VCaP (cell line): Measurements from ENCODE around the gene CPHXL2.

Experiments
- H3K27ac ChIP-seq: fragments of 450-650 bp; 2 replicates; pipeline ENCODE4 v1.5.1; 2017
- TF ChIP-seq, protein P1 (sequence below): fragments of 450-650 bp; conservative IDR thresholded peaks from 2 replicates; pipeline ENCODE4 v1.5.1; 2017; ENCODE audit warnings: mild to moderate bottlenecking, moderate library complexity

The CPHXL2 gene

DNA sequence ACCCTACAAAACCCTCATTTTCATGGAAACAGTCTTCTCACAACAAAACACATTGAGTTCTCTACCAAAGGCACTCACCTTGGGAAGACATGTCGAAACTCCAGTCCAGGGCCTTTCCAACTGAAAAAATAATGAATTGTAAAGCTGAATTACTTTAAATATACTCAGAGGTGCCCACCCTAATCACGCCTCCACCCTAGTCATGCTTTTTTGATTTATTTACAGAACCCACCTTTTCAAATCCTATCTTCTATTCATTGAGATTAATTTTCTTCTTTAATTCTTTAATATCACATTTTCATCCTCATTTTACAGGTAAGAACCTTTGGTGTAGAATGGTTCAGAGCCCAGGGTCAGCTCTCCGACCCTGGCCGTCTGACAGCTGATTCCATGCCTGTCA lies at the start of gene CPHXL2:
CPHXL2 (minus strand) TSS at position 101 of the 400 bp plus-strand sequence; CDS start at position 91, 10 bp downstream.
- TF ChIP-seq, protein P1, sequence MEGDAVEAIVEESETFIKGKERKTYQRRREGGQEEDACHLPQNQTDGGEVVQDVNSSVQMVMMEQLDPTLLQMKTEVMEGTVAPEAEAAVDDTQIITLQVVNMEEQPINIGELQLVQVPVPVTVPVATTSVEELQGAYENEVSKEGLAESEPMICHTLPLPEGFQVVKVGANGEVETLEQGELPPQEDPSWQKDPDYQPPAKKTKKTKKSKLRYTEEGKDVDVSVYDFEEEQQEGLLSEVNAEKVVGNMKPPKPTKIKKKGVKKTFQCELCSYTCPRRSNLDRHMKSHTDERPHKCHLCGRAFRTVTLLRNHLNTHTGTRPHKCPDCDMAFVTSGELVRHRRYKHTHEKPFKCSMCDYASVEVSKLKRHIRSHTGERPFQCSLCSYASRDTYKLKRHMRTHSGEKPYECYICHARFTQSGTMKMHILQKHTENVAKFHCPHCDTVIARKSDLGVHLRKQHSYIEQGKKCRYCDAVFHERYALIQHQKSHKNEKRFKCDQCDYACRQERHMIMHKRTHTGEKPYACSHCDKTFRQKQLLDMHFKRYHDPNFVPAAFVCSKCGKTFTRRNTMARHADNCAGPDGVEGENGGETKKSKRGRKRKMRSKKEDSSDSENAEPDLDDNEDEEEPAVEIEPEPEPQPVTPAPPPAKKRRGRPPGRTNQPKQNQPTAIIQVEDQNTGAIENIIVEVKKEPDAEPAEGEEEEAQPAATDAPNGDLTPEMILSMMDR = no peak
- H3K27ac ChIP-seq = no peak within 1 kb of the TSS

DNA sequence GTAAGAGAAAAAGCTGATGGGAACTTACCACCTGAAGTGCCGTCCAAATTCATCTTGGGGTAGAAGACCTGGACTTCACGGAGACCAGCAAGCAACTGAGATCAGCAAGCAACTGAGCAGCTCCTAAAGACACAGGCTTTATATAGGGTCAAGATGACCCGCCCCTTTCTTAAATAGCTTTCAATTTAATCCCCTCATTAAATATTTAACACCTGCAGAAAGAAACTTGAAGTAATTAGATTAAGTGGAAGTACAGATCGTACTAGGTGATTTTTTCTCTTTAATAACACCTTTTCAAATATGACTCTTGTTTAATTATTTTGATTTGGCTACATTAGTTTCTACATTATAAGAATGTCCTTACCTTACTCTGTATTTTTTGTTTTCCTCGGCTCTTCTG lies 49.6 kb upstream of the CPHXL2 start, which contains the start of gene CPHXL:
CPHXL (minus strand) TSS at position 101 of the 400 bp plus-strand sequence; CDS start at position 53, 48 bp downstream.
- H3K27ac ChIP-seq = no peak within 1 kb of the TSS
- TF ChIP-seq, protein P1 = no peak

DNA sequence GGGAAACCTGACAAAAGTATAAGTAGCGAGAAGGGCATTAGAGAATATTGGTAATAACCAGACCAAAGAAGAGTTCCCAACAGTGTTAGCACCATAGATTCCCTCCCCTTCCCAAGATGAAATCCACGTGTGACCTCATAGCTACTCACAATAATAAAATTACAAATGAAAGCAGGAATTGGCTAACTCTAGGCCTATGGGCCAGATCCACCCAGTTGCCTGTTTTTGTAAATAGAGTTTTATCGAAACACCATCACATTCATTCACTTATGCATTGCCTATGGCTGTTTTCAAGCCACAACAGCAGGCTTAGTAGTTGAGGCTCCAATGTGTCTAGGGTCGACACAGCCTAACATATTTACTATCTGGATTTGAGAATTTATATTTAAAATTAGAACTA lies 41.6 kb upstream of the CPHXL2 start:
- no peak overlapping the region for H3K27ac ChIP-seq
- TF ChIP-seq, protein P1 = no peak

DNA sequence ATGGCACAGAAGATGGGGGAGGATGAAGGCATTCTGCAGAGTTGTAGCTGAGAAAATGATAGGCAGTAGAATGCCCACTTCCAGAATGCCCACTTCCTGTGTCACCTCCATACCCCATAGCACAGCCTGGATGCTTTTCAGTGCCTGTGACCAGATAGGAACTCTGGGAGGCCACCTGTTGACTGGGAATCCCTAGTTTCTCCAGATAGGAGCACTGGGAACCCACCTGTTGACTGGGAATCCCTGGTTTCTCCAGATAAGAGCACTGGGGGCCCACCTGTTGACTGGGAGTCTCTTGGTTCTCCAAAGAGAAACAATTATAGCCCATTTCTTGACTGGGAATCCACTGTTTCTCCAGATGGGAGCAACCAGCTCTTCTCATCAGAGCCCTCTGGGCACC lies 37.9 kb upstream of the CPHXL2 start:
- TF ChIP-seq, protein P1 = no peak
- no peak overlapping the region for H3K27ac ChIP-seq

DNA sequence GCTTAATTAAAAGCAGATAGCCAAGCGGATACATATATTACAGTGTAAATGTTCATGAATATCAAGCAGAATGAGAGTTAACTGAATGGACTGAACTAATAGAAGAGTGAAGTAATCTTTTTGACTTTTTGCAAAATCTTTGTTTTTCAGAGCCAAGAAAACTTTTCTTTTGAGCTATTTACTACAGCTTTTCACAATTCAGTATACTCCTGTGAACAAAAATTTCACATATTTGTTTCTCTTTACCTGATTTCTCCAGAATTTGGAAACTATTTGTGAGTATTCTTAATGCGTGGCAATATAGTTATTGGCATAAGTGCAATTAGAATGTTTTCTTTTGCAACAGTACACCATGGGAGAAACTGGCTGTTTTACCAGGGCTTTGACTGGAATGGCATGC lies 33.5 kb upstream of the CPHXL2 start:
- TF ChIP-seq, protein P1 = no peak
- no peak overlapping the region for H3K27ac ChIP-seq

DNA sequence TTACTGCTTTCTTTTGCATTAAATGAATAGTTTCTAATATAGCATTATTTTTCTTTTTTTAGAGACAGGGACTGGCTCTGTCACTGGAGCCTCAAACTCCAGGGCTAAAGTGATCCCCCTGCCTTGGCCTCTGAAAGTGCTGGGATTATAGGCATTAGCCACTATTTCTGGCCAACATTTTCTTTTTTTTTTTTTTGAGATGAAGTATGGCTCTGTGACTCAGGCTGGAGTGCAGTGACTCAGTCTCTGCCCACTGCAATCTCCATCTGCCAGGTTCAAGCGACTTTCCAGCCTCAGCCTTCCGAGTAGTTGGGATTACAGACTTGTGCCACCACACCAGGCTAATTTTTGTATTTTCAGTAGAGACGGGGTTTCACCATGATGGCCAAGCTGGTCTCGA lies 26.5 kb upstream of the CPHXL2 start:
- TF ChIP-seq, protein P1 = no peak
- no peak overlapping the region for H3K27ac ChIP-seq

DNA sequence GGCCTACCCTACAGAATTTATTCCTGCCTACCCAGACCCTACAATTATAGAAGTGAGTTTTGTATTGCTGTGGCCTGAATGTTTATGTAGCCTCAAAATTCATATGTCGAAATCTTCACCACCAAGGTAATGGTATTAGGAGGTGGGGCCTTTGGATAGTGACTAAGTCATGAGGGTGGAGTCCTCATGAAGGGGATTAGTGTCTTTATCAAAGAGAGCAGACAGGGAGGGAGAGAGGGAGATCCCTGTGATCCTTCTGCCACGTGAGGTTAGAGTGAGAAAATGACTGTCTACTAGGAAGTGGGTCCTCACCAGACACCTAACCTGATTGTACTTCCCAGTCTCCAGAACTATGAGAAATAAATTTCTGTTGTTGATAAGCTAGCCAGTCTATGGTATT lies 25.4 kb upstream of the CPHXL2 start:
- no peak overlapping the region for H3K27ac ChIP-seq
- TF ChIP-seq, protein P1 = no peak
